ENCODE results near the gene NOTCH1. TPM values are rescaled to one million over a fixed set of nuclear protein-coding genes. Genes with fewer than 3 reads are reported as not detected.

NOTCH1 gene
- total and polyA plus RNA-seq, 4 donors = 28.2 to 75.9 (median 50.0) TPM

- Histone ChIP-seq H3K4me1 (ENCODE audit: control insufficient read depth, insufficient read depth, low read length) (peaks cover 84% of the 10 kb centered on the region), H3K27ac (ENCODE audit: low read depth, low read length) (no peak overlapping the region)
- DNase-seq (ENCODE audit: low read depth in 4 of 6, low spot score in 6 of 6) = no peak
Observed at GRCh38 chr9:136547508-136548215, 1.8 kb upstream of the NOTCH1 start.

GRCh38 chr9:136546697-136547501 is 1.1 kb upstream of the NOTCH1 start:
- H3K27me3 ChIP-seq (ENCODE audit: control insufficient read depth, insufficient read depth, low read length) = peaks cover 23% of the 10 kb centered on the region
- H3K9me3 ChIP-seq (ENCODE audit: control insufficient read depth, insufficient read depth, low read length) = no peaks in the 10 kb centered on the region
- H3K4me3 ChIP-seq (ENCODE audit: low read depth, low read length) = peak overlapping the region; percentile 48
- 11% methylated on average over 37 of the region's 45 CpGs for WGBS (ENCODE audit: insufficient coverage)
- peak overlapping the region; percentile 89 for H3K27ac ChIP-seq (ENCODE audit: low read depth, low read length)
- peak in 3 of 6 donors; percentile 66 to 92 (median 83) for DNase-seq (ENCODE audit: low read depth in 4 of 6, low spot score in 6 of 6)
- H3K36me3 ChIP-seq (ENCODE audit: control insufficient read depth, insufficient read depth, low read length) = peaks cover 21% of the 10 kb centered on the region
- peaks cover 84% of the 10 kb centered on the region for H3K4me1 ChIP-seq (ENCODE audit: control insufficient read depth, insufficient read depth, low read length)

More at GRCh38 chr9:136547508-136548215, 1.8 kb upstream of the NOTCH1 start:
- no peak overlapping the region for H3K4me3 ChIP-seq (ENCODE audit: low read depth, low read length)
- H3K9me3 ChIP-seq (ENCODE audit: control insufficient read depth, insufficient read depth, low read length) = no peaks in the 10 kb centered on the region
- WGBS (ENCODE audit: insufficient coverage) = 54% methylated on average over 12 of the region's 25 CpGs
- H3K27me3 ChIP-seq (ENCODE audit: control insufficient read depth, insufficient read depth, low read length) = peaks cover 22% of the 10 kb centered on the region
- peaks cover 19% of the 10 kb centered on the region for H3K36me3 ChIP-seq (ENCODE audit: control insufficient read depth, insufficient read depth, low read length)

- DNase-seq (ENCODE audit: low read depth in 4 of 6, low spot score in 6 of 6) = no peak
- peaks cover 34% of the 10 kb centered on the region for H3K36me3 ChIP-seq (ENCODE audit: control insufficient read depth, insufficient read depth, low read length)
- H3K4me1 ChIP-seq (ENCODE audit: control insufficient read depth, insufficient read depth, low read length) = peaks cover 84% of the 10 kb centered on the region
- H3K27ac ChIP-seq (ENCODE audit: low read depth, low read length) = no peak overlapping the region
- H3K4me3 ChIP-seq (ENCODE audit: low read depth, low read length) = peak overlapping the region; percentile 74
- H3K27me3 ChIP-seq (ENCODE audit: control insufficient read depth, insufficient read depth, low read length) = peaks cover 23% of the 10 kb centered on the region
- WGBS (ENCODE audit: insufficient coverage) = 0% methylated on average over 41 of the region's 41 CpGs
- no peaks in the 10 kb centered on the region for H3K9me3 ChIP-seq (ENCODE audit: control insufficient read depth, insufficient read depth, low read length)
Observed at GRCh38 chr9:136545692-136545964, 220 bp downstream of the NOTCH1 start.

GRCh38 chr9:136544964-136545691 is 720 bp downstream of the NOTCH1 start:
- H3K36me3 ChIP-seq (ENCODE audit: control insufficient read depth, insufficient read depth, low read length) = peaks cover 39% of the 10 kb centered on the region
- no peaks in the 10 kb centered on the region for H3K9me3 ChIP-seq (ENCODE audit: control insufficient read depth, insufficient read depth, low read length)
- under 1% methylated on average over 79 of the region's 82 CpGs for WGBS (ENCODE audit: insufficient coverage)
- H3K27me3 ChIP-seq (ENCODE audit: control insufficient read depth, insufficient read depth, low read length) = peaks cover 23% of the 10 kb centered on the region
- no peak for DNase-seq (ENCODE audit: low read depth in 4 of 6, low spot score in 6 of 6)
- H3K4me1 ChIP-seq (ENCODE audit: control insufficient read depth, insufficient read depth, low read length) = peaks cover 84% of the 10 kb centered on the region
- H3K27ac ChIP-seq (ENCODE audit: low read depth, low read length) = peak overlapping the region; percentile 95
- peak overlapping the region; percentile 74 for H3K4me3 ChIP-seq (ENCODE audit: low read depth, low read length)

GRCh38 chr9:136544548-136544963 is 1.3 kb downstream of the NOTCH1 start:
- Histone ChIP-seq H3K9me3 (ENCODE audit: control insufficient read depth, insufficient read depth, low read length) (no peaks in the 10 kb centered on the region), H3K27me3 (ENCODE audit: control insufficient read depth, insufficient read depth, low read length) (peaks cover 23% of the 10 kb centered on the region), H3K4me3 (ENCODE audit: low read depth, low read length) (peak overlapping the region; percentile 74), H3K36me3 (ENCODE audit: control insufficient read depth, insufficient read depth, low read length) (peaks cover 45% of the 10 kb centered on the region), H3K4me1 (ENCODE audit: control insufficient read depth, insufficient read depth, low read length) (peaks cover 84% of the 10 kb centered on the region), H3K27ac (ENCODE audit: low read depth, low read length) (peak overlapping the region; percentile 95)
- peak in 2 of 6 donors; percentile 79 to 88 for DNase-seq (ENCODE audit: low read depth in 4 of 6, low spot score in 6 of 6)
- WGBS (ENCODE audit: insufficient coverage) = under 1% methylated on average over 26 of the region's 31 CpGs

GRCh38 chr9:136543830-136544547 is 1.9 kb downstream of the NOTCH1 start:
- peaks cover 47% of the 10 kb centered on the region for H3K36me3 ChIP-seq (ENCODE audit: control insufficient read depth, insufficient read depth, low read length)
- peak in 2 of 6 donors; percentile 81 to 84 for DNase-seq (ENCODE audit: low read depth in 4 of 6, low spot score in 6 of 6)
- H3K9me3 ChIP-seq (ENCODE audit: control insufficient read depth, insufficient read depth, low read length) = no peaks in the 10 kb centered on the region
- peaks cover 23% of the 10 kb centered on the region for H3K27me3 ChIP-seq (ENCODE audit: control insufficient read depth, insufficient read depth, low read length)
- peak overlapping the region; percentile 95 for H3K27ac ChIP-seq (ENCODE audit: low read depth, low read length)
- WGBS (ENCODE audit: insufficient coverage) = 17% methylated on average over 30 of the region's 31 CpGs
- H3K4me1 ChIP-seq (ENCODE audit: control insufficient read depth, insufficient read depth, low read length) = peaks cover 89% of the 10 kb centered on the region
- peak overlapping the region; percentile 74 for H3K4me3 ChIP-seq (ENCODE audit: low read depth, low read length)

- Histone ChIP-seq H3K27me3 (ENCODE audit: control insufficient read depth, insufficient read depth, low read length) (peaks cover 23% of the 10 kb centered on the region), H3K36me3 (ENCODE audit: control insufficient read depth, insufficient read depth, low read length) (peaks cover 54% of the 10 kb centered on the region), H3K27ac (ENCODE audit: low read depth, low read length) (peak overlapping the region; percentile 95), H3K9me3 (ENCODE audit: control insufficient read depth, insufficient read depth, low read length) (no peaks in the 10 kb centered on the region), H3K4me3 (ENCODE audit: low read depth, low read length) (peak overlapping the region; percentile 74), H3K4me1 (ENCODE audit: control insufficient read depth, insufficient read depth, low read length) (peaks cover 89% of the 10 kb centered on the region)
- 46% methylated on average over 8 of the region's 10 CpGs for WGBS (ENCODE audit: insufficient coverage)
- no peak for DNase-seq (ENCODE audit: low read depth in 4 of 6, low spot score in 6 of 6)
Observed at GRCh38 chr9:136543280-136543679, 2.6 kb downstream of the NOTCH1 start.

GRCh38 chr9:136542241-136543040 is 3.4 kb downstream of the NOTCH1 start:
- Histone ChIP-seq H3K27me3 (ENCODE audit: control insufficient read depth, insufficient read depth, low read length) (peaks cover 23% of the 10 kb centered on the region), H3K4me3 (ENCODE audit: low read depth, low read length) (peak overlapping the region; percentile 74), H3K4me1 (ENCODE audit: control insufficient read depth, insufficient read depth, low read length) (peaks cover 89% of the 10 kb centered on the region), H3K36me3 (ENCODE audit: control insufficient read depth, insufficient read depth, low read length) (peaks cover 60% of the 10 kb centered on the region), H3K27ac (ENCODE audit: low read depth, low read length) (peak overlapping the region; percentile 95), H3K9me3 (ENCODE audit: control insufficient read depth, insufficient read depth, low read length) (no peaks in the 10 kb centered on the region)
- DNase-seq (ENCODE audit: low read depth in 4 of 6, low spot score in 6 of 6) = peak in 3 of 6 donors; percentile 75 to 93 (median 89)
- 46% methylated on average over 13 of the region's 28 CpGs for WGBS (ENCODE audit: insufficient coverage)
